ENCODE measurements around the gene MMP13.

The MMP13 gene

DNA sequence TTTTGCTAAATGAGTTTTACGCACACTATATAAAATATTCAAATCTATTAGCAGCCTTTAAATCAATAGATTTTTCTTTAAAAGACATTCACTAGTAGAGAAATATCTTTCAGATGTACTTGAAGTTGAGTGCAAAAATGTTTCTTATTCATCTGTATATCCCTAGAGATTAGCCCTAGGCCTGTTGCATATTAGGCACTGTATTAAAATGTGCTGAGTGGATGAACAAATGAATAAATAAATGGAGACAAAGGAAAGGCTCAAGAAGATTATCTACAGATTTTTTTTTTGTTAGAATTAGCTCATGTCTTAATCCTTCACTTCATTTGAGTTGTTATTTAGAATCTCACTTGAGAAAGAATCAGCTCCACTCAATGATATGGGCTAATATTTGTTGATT is 12.0 kb upstream of the MMP13 start:
- TF ChIP-seq, protein P1, sequence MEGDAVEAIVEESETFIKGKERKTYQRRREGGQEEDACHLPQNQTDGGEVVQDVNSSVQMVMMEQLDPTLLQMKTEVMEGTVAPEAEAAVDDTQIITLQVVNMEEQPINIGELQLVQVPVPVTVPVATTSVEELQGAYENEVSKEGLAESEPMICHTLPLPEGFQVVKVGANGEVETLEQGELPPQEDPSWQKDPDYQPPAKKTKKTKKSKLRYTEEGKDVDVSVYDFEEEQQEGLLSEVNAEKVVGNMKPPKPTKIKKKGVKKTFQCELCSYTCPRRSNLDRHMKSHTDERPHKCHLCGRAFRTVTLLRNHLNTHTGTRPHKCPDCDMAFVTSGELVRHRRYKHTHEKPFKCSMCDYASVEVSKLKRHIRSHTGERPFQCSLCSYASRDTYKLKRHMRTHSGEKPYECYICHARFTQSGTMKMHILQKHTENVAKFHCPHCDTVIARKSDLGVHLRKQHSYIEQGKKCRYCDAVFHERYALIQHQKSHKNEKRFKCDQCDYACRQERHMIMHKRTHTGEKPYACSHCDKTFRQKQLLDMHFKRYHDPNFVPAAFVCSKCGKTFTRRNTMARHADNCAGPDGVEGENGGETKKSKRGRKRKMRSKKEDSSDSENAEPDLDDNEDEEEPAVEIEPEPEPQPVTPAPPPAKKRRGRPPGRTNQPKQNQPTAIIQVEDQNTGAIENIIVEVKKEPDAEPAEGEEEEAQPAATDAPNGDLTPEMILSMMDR (conservative IDR thresholded peaks at IDR 0.05; ENCODE audit: low read depth, low read length): no peak
- no peak overlapping the region for H3K4me3 ChIP-seq (ENCODE audit: low read length)

DNA sequence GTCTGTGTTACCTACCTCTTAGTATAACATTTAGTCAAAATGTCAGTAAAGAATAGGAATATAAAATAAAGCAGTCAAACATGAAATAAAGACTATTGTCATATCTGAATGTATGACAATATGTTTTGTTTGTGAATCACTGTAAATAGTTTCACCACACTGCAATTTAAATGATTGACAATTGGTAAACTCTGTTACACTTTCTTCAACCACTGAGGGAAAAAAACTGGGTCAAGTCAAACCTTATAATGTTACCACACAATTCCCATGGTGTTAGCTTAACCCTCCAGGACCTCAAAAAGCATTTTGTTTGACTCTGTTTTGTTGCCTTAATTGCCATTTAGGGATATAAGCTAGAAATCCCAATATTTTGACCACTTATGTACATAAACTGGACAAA is 10.5 kb upstream of the MMP13 start:
- TF ChIP-seq, protein P1 (conservative IDR thresholded peaks at IDR 0.05; ENCODE audit: low read depth, low read length): no peak
- DNase-seq (ENCODE audit: low read depth): no peak
- H3K4me3 ChIP-seq (ENCODE audit: low read length): no peak overlapping the region

More for the DNA sequence above, 12.0 kb upstream of the MMP13 start:
- no peak for DNase-seq (ENCODE audit: low read depth)

DNA sequence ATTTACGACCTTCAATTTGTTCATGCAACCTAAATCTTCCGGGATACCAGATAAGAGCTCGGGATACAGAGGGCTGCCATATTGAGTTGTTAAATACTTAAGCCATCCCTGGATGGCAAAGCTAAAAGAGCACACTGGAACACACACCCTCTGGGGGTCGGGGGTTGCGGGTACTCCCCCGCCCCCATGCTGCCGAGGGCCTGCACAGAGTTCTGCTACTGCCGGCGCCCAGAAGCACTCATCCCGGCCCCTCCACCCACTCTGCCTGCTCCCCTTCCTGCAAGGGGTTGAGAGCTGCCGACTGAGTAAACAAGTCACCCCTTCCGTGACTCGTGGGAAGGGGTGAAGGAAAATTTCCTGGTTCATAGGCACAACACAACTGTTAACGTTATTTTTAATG is 9.3 kb upstream of the MMP13 start:
- DNase-seq (ENCODE audit: low read depth): no peak
- no peak overlapping the region for H3K4me3 ChIP-seq (ENCODE audit: low read length)
- TF ChIP-seq, protein P1 (conservative IDR thresholded peaks at IDR 0.05; ENCODE audit: low read depth, low read length): no peak

DNA sequence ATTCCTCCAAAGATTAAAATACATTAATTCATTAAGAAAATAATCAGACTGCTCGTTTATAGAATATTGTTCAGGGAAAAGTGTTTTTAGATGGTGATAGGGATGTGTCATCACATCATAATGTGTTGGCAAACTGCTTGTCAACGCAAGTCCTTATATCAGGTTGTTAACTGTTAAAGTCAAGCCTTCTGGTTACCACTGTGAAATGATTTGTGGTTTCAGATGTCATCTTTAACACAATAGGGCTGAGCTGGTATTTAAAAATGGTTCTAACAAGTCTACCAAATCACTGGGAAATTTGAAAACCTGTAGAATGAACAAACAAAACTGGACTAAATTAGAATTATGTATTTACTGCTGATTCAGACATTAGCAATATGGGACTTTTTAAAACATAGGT is 2.4 kb upstream of the MMP13 start:
- TF ChIP-seq, protein P1 (conservative IDR thresholded peaks at IDR 0.05; ENCODE audit: low read depth, low read length): no peak
- DNase-seq (ENCODE audit: low read depth): no peak

DNA sequence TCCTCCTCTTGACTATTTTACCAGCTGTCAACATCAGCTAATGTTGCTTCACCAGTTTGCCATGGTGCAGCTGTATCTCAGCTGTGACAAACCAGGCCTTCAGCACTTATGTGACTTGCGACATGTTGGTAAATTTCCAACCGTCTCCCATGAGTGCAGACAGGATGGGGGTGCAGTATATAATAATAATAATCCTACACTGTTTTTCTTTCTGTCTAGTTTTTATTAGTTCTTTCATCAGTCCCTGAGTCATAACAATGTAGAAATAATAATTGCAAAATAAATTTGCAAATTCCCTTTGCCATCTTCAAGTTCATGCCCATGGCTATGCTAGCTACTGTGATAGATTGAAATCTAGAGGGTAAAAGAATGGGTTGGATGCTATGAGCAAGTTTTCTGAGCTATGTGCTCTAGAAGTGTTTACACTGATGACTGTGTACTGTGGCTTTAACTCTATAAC is 4.9 kb downstream of the MMP13 start:
- no peak for DNase-seq (ENCODE audit: low read depth)
- TF ChIP-seq, protein P1 (conservative IDR thresholded peaks at IDR 0.05; ENCODE audit: low read depth, low read length): no peak
- no peak overlapping the region for H3K4me3 ChIP-seq (ENCODE audit: low read length)

More for the DNA sequence above, 2.4 kb upstream of the MMP13 start:
- H3K4me3 ChIP-seq (ENCODE audit: low read length): no peak overlapping the region

DNA sequence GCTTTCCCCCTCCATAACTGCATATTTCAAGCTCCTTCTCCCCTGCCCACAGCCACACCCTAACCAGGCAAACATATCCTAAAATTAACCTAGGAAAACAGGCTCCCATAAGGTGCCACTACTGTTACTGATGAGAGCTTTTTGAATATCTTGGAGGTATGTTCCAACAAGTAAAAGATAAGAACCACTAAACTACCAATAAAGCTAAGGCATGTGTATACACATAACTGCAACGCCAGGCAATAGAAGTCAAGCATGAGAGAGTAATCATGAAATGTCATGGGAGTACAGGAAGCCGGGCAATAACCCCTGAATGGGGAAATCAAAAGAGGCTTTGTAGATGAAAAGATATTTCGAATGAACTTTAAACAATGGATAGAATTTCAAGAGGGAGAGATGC is 9.3 kb downstream of the MMP13 start:
- H3K4me3 ChIP-seq (ENCODE audit: low read length): no peak overlapping the region
- no peak for DNase-seq (ENCODE audit: low read depth)
- TF ChIP-seq, protein P1 (conservative IDR thresholded peaks at IDR 0.05; ENCODE audit: low read depth, low read length): no peak

DNA sequence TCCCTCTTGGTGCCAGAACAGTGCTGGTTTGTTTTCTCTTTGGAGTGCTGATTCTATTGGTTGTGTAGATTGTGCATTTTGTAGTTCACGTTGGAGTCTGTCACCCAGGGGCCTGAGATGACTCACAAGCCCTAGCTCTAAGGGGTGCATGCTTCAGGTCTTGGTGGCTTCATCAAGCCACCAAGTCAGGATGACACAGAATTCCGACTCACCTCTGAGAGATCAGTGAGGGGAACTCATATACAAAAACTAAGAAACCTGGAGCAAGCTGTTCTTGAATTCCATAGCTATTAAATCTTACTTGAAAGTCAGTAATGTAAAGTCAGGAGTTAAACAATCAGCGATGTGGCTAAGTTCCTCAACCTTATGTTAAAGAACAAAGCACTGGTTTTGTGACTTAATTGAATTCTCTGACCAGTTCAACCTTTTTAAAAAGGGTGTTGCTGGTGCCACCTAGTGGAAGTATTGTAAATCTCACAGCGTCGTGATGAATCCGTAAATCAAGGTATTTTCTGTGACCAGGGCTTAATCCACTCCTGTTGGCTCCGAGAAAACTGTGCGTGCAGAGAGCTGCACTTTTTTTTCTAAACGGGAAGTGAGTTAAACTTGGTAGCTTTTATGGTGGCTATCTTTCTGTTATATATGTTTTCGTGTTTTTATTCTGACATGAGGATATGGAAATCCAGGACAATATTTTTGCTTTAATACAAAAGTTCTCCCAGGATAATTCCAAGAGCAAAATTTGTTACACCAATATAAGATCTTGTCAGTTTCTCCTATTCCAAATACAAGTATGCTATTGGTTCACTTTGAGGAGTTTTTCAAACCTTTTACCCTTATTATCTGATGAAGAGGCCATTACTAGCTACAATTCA is 14.6 kb downstream of the MMP13 start:
- TF ChIP-seq, protein P1 (conservative IDR thresholded peaks at IDR 0.05; ENCODE audit: low read depth, low read length): peak; percentile 73
- peak; percentile 26 for DNase-seq (ENCODE audit: low read depth)
- no peak overlapping the region for H3K4me3 ChIP-seq (ENCODE audit: low read length)

All from retinal pigment epithelial cell (primary cell).